Stimulated activated CD8-positive, alpha-beta memory T cell treated with anti-CD3 and anti-CD28 coated beads, Interleukin-7, amount 100 ng/mL, for 4 hours (primary cell): Measurements from ENCODE around the gene CD37.
"Not testable (repeated sequence)": the region's sequence is repeated elsewhere in the genome, so short reads cannot be mapped to it uniquely, and the experiment has no call there.

Source experiments
- DNase-seq, 2 donors: peaks; one replicate each; pipeline ENCODE4 v3.0.0-alpha.2; 2020; ENCODE audit warnings: low read depth in 2 of 2

The CD37 gene

GRCh38 chr19:49347191-49347590 lies 12.0 kb downstream of the CD37 start:
- DNase-seq = no peak

GRCh38 chr19:49347835-49348234 lies 12.6 kb downstream of the CD37 start:
- no peak for DNase-seq

GRCh38 chr19:49348305-49349189 lies 13.3 kb downstream of the CD37 start:
- DNase-seq = no peak

- no peak for DNase-seq
These were observed 14.4 kb downstream of the CD37 start for GRCh38 chr19:49349567-49349966.

GRCh38 chr19:49355909-49356353 lies 20.7 kb downstream of the CD37 start:
- no peak for DNase-seq

- no peak for DNase-seq
These were observed 21.2 kb downstream of the CD37 start for GRCh38 chr19:49356382-49356781.

GRCh38 chr19:49357186-49357585 lies 22.0 kb downstream of the CD37 start:
- no peak for DNase-seq

- DNase-seq = no peak
These were observed 24.9 kb downstream of the CD37 start for GRCh38 chr19:49359851-49360820.

- no peak for DNase-seq
These were observed 26.3 kb downstream of the CD37 start for GRCh38 chr19:49361438-49362047.

GRCh38 chr19:49362048-49362928 lies 27.1 kb downstream of the CD37 start, which contains the start of gene TEAD2:
Gene TEAD2, minus strand, starts transcription at chr19:49362416. Its CDS starts 2,341 bp downstream, at chr19:49360075.
- DNase-seq = no peak

- DNase-seq = no peak
These were observed 27.7 kb downstream of the CD37 start for GRCh38 chr19:49362929-49363267.

GRCh38 chr19:49363268-49364082 lies 28.3 kb downstream of the CD37 start, which contains the start of gene DKKL1:
Gene DKKL1, plus strand, starts transcription at chr19:49363877. Its CDS starts 122 bp downstream, at chr19:49363999.
- DNase-seq = peak; percentile 21 to 40

- no peak for DNase-seq
These were observed 29.0 kb downstream of the CD37 start for GRCh38 chr19:49364083-49364737.

- DNase-seq = no peak
These were observed 30.9 kb downstream of the CD37 start for GRCh38 chr19:49366110-49366509.

- DNase-seq = no peak
These were observed 33.6 kb downstream of the CD37 start for GRCh38 chr19:49368711-49369358.

- no peak for DNase-seq
These were observed 36.0 kb downstream of the CD37 start for GRCh38 chr19:49371184-49371583.

- not testable (repeated sequence) for DNase-seq
These were observed 38.0 kb downstream of the CD37 start for GRCh38 chr19:49373174-49373573.

- no peak for DNase-seq
These were observed 39.6 kb downstream of the CD37 start for GRCh38 chr19:49374665-49375434.
